Activated CD8-positive, alpha-beta memory T cell treated with anti-CD3 and anti-CD28 coated beads for 24 hours (primary cell): ENCODE data around the gene FRMD3.

Experiments used
- DNase-seq: peaks from one replicate; pipeline ENCODE4 v3.0.0-alpha.2; 2020

The FRMD3 gene

GRCh38 chr9:83327323-83327722 lies 210.9 kb downstream of the FRMD3 start:
- DNase-seq = no peak

DNA sequence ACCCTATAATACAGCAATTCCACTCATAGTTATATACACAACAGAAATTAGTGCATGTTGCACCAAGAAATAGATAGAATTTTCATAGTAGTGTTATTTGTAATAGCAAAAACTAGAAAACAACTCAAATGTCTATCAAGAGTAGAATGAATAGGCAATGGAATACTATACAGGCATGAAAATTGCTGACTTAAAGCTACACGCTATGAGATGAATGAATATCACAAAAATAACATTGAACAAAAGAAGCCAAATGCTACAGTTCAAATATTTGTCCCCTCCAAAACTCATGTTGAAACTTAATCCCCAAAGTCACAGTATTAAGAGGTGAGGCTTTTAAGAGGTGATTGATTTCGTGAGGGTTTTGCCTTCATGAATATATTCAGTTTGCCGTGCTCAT lies 215.1 kb downstream of the FRMD3 start:
- DNase-seq = no peak

GRCh38 chr9:83322438-83322837 lies 215.8 kb downstream of the FRMD3 start:
- DNase-seq = no peak

GRCh38 chr9:83317244-83317643 lies 221.0 kb downstream of the FRMD3 start:
- no peak for DNase-seq

GRCh38 chr9:83315649-83316048 lies 222.6 kb downstream of the FRMD3 start:
- no peak for DNase-seq

DNA sequence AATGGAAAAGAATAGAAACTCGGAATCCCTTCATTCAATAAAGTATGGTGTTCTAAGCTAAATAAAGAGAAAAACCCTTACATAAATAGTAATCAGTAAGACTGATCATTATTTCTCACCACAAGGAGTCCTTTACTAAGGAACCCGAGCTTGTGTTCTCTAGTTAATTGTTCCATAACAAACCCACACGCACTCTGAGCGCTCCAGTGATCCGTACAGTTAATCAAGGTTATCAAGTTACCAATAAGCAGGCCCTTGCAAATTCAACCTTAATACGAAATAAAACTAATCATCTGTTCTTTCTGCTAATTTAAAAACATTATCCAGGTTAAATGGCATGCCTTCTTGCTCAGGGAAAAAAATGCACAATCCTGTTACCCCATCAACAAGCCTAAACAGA lies 224.4 kb downstream of the FRMD3 start:
- no peak for DNase-seq

DNA sequence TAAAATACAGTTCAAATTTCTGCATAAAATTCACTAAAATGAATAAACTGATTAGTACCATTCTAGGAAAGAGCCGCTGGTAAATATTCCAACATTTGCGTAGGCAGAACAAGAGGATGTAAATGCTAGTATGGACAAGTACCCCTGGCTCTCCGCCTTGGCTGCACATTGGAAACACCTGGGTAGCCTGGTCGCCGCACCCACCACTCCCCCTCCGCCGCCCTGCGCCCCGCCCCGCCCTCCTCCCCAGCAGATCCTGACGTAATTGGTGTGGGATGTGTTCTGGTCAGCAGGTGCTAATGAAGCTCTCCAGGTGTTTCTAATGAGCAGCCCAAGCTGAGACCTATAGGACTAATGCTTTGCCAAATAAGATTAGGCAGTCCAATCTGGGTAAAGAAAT lies 225.7 kb downstream of the FRMD3 start:
- no peak for DNase-seq

DNA sequence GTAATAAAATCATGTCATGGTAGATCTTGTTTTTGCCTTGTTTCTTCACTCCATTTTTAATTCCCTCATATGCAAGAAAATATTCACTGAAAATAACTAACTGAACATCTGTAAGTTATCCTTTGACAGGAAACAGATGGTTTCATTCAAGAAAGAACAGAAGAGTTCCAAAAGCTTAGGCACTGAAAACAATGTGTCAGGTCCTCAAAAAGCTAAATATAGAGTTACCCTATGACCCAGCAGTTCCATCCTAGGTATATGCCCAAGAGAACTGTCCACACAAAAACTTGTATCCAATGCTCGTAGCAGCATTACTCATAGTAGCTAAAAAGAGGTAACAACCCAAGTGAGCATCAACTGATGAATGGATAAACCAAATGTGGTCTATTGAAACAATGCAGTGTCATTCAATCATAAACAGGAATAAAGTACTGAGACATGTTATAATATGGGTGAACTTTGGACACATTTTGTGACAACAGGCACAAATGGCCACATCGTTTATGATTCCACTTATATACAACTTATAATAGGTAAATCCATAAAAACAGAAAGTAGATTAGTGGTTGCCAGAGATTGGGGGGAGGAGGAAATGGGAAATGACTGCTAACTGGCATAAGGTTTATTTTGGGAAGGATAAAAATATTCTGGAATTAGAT lies 231.0 kb downstream of the FRMD3 start:
- no peak for DNase-seq

DNA sequence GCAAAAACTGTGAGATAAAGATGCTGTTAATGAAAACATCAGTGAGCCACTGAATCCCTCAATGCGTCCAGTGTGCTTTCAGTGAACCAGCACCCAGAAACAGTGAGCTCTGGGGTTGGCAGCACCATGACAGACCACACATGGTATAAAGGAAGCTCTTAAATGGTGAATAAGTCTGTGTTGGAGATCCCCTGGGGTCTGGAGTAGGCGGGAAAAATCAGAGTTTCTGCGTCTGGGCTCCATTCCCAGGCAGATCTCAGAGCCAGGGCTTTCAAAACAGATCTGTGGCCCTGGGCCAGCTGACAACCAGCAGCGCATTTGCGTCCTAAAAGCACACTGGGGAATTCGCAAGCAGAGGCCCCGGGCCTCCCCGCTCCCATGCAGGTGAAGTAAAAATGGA lies 233.5 kb downstream of the FRMD3 start:
- DNase-seq = no peak

DNA sequence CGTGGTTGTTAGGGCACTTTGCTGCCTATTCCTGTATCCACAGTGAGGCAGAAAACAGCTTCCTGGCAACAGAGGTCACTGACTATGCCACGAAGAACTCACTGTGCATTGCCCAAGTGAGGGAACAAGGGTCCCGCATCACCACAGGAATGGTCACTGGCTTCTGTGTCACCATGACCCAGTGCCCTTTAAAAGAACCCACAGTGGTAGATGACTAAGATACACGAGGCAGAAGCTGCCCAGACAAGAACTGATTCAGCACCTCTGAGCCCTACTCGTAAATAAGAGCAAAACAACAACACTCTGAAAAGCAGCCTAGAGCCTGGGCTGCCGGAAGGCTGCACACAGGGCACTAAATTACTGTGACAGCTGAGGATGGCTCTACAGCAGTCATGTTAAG lies 238.6 kb downstream of the FRMD3 start:
- no peak for DNase-seq

GRCh38 chr9:83299094-83299493 lies 239.1 kb downstream of the FRMD3 start:
- no peak for DNase-seq

DNA sequence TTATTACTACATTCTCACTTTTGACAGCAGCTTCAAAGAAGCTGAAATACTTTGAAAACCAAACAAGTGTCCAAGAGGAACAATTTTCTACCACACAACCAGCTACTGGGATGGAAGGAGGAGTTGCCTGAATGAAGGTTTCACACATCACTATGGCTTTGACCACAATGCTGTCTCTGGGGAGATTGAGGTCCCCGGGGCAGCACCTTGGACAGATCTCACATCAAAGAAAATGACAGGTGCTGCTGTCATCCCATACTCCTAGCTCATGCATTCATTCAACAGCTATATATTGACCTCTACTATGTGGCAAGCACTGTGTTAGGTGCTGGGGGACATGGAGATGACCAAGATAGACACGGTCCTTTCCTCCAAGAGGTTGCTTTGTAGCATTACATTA lies 242.1 kb downstream of the FRMD3 start:
- DNase-seq = no peak

DNA sequence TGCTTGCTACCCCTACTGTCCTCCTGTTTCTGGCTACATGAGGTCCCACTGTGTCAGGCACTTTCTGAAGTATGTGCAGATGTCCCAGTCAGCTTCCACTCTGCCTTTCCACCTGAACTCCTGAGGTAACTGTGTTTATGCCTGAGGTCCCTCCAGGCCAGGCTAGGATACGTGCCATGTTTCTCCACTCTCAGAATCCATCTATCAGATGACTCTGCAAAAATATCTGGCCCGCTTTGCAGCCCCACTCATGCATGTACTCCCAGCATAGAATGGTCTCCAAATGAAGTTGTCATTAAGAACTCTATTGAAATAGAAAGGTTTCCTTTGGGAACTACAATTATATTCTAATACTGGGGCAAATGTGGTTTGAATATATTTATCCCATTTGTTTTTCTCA lies 243.4 kb downstream of the FRMD3 start:
- no peak for DNase-seq

DNA sequence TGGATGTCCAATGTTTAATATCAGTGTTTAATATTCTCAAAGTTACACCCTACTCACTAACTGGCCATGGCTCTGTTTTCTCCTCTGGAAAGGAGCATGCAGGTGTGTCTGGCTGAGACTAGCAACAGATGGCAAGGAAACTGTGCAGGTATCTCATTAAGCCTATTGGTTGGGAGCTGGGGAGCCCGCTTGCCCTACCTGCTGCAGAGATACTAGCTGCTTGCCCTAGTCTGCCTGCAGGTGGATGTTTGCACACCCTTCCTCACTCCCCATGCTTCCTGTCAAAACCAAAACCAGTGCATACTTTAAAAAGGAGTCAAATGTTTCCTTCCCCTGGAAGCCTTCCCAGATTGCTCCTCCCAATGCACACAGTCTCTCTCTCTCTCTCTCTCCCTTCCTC lies 247.0 kb downstream of the FRMD3 start:
- DNase-seq = no peak

DNA sequence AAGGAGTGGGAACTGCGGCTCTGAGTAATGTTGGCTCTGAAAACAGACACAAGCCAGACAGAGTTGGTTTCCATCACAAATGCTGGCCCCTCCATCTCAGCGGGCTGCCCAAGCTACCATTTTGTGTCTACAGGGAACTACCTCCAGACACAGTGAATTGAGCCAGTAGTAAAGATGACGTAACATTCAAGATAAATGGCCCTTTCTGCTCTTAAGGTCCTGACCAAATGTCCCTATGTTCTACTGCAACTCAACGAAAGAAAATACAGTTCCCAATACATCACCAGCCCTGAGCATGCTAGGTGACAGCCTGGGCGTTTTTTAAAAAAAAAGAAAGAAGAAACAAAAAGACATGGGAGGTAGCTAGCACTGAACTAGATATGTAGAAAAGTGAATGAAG lies 247.5 kb downstream of the FRMD3 start:
- no peak for DNase-seq

DNA sequence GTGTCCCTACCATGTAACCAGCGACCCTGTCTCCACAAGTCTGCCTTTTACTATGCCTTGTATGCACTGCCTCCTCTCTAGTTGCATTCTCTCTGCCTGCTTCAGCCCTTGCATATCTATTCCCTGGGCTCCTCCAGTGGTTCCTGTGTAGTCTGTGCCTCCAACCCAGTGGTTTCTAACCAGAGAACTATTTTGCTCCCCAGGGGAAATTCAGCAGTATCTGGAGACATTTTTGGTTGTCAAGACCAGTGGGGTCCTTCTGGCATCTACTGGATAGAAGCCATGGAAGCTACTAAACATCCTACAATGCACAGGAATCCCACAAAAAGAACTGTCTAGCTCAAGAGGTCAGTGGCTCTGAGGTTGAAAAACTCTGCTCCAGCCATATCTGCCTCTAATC lies 251.2 kb downstream of the FRMD3 start:
- DNase-seq = no peak

DNA sequence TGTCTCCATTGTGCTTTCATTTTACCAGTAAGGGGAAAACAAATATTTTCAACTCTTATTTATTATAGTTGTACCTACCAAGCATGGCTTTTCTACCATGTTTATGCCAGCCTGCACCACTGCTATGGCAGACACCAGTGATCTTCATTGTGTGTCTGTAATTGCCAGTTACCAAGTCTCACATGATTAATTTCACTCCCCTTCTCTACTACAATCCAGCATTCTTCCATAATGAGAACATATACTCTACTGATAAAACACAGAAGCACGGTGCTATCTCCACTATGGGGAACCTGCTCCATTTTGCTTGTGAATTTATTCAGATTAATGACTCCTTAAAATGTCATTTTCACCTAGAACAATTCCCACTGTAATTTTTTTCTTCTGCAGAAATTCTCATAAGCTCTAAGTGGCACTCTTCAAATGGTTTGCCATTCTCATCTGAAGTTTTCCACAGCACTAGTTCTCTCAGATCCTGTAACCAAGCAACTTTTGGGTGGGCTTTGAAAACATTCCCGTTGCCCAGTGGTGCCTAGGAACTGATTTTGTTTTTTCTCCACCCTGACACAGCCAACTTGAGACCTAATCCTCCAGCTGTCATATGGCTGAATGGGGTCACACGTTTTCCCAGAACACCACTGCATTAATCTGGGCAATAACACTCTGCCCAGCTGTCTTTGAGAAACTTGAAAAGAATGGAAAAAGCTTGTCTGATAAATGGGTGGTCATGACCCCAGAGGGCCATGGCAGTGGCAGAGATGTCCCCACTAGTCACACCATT lies 252.6 kb downstream of the FRMD3 start:
- DNase-seq = no peak

DNA sequence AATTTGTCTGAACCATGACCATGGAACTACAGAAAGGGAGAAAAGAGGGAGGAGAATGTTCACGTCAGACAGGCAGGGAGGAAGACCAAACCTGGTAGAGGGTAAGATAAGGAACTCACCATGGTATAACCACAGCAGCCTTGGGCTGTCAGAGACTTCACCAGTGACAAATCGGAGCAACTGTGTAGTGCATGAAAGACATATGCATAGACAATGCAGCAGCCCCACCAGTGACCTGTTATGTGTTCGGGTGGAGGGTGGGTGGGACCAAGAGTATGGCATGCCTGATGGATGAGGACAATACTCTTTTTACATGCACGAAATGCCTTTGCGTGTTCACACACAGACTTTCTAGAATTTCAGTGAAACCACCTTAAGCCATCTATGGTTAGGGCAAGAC lies 253.5 kb downstream of the FRMD3 start:
- DNase-seq = no peak

DNA sequence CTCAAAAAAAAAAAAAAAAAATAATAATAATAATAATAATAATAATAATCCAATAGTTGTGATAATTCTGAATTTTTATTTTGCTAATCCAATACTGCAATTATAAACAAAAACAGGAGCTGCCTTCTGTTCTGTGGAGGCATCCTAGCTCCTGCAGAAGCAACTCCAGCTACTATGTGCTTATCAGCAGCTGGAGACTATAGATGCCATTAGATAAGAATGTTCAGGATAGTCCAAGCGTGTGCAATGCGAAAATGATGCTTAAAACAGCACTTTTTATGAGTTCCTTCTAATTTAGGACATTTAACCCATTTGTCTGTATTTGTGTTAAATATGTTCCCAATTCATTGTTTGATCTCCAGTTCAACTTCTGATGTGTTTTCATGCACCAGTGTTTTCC lies 254.7 kb downstream of the FRMD3 start:
- no peak for DNase-seq

GRCh38 chr9:83281306-83282255 lies 256.6 kb downstream of the FRMD3 start:
- DNase-seq = no peak

DNA sequence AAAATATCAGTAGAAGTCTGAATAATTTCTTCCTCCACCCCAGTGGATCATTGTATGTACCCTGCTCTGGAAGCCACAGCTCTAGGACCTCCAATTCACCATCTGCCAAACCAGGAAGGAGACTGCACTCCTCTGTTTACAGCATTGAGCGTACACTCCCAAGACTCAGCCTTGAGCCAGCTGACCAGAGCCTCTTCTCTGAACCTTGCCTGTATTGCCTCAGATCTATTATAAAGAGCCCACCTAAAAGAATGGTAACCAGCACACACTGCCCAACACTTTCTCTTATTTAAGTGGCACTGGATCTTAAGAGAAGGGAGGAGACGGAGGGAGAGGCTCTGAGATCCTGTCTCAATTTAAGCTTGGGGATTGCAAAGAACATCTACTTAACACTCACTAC lies 257.4 kb downstream of the FRMD3 start:
- no peak for DNase-seq

GRCh38 chr9:83280268-83280667 lies 257.9 kb downstream of the FRMD3 start:
- no peak for DNase-seq

GRCh38 chr9:83274787-83275186 lies 263.4 kb downstream of the FRMD3 start:
- DNase-seq = no peak

- DNase-seq = no peak
Observed at GRCh38 chr9:83271665-83272071, 266.5 kb downstream of the FRMD3 start.
